ENCODE results near the gene BEND4. TPM values are rescaled to one million over a fixed set of nuclear protein-coding genes. Genes with fewer than 3 reads are reported as not detected.

Gene BEND4
- total RNA-seq, 4 donors from 2014 or later, result 0.38 TPM; not detected in 3

GRCh38 chr4:42151568-42152506 lies 618 bp downstream of the BEND4 start:
- TF ChIP-seq CTCF (IDR thresholded peaks at IDR 0.05; ENCODE audit: low read depth), result no peak

- TF ChIP-seq CTCF (IDR thresholded peaks at IDR 0.05; ENCODE audit: low read depth), result no peak
Observed at GRCh38 chr4:42150653-42151567, 1.5 kb downstream of the BEND4 start.

GRCh38 chr4:42149004-42149403 lies 3.5 kb downstream of the BEND4 start:
- TF ChIP-seq CTCF (IDR thresholded peaks at IDR 0.05; ENCODE audit: low read depth), result no peak

GRCh38 chr4:42148425-42148824 lies 4.0 kb downstream of the BEND4 start:
- TF ChIP-seq CTCF (IDR thresholded peaks at IDR 0.05; ENCODE audit: low read depth), result no peak

GRCh38 chr4:42144028-42144427 lies 8.4 kb downstream of the BEND4 start:
- TF ChIP-seq CTCF (IDR thresholded peaks at IDR 0.05; ENCODE audit: low read depth), result no peak

- no peak for TF ChIP-seq CTCF (IDR thresholded peaks at IDR 0.05; ENCODE audit: low read depth)
Observed at GRCh38 chr4:42142591-42142990, 9.9 kb downstream of the BEND4 start.

GRCh38 chr4:42136371-42136770 lies 16.1 kb downstream of the BEND4 start:
- TF ChIP-seq CTCF (IDR thresholded peaks at IDR 0.05; ENCODE audit: low read depth), result no peak

Data from subcutaneous adipose tissue (tissue), 4 donors.